Activated CD8-positive, alpha-beta memory T cell treated with anti-CD3 and anti-CD28 coated beads, Interleukin-2, amount 10 ng/mL, durations not matched to agents 7 days and 5 days (primary cell): Measurements from ENCODE around the gene MAPK4. TPM values are rescaled to one million over a fixed set of nuclear protein-coding genes. Genes with fewer than 3 reads are reported as not detected.
"Not testable (repeated sequence)": the region's sequence is repeated elsewhere in the genome, so short reads cannot be mapped to it uniquely, and the experiment has no call there.

Experiments
- ATAC-seq: fragments of 150-1000 bp; cut with Tn5 transposase; one replicate; pipeline ENCODE4 v1.10.0; 2021; ENCODE audit warnings: moderate library complexity
- CTCF ChIA-PET: fragments of 350-600 bp; sonication (Branson Sonifier 250); formaldehyde crosslinking; loops from one replicate; lab custom pipeline; 2021; ENCODE audit warnings: antibody characterized with exemption; lab: Charles Lee
- DNase-seq: peaks from one replicate; pipeline ENCODE4 v3.0.0-alpha.2; 2020
- H3K27ac Mint-ChIP-seq: one replicate; pipeline ENCODE4 v1.8.0; 2021; ENCODE audit warnings: mild to moderate bottlenecking, mixed read lengths
- H3K27me3 Mint-ChIP-seq: one replicate; pipeline ENCODE4 v1.8.0; 2021; ENCODE audit warnings: mixed read lengths
- H3K36me3 Mint-ChIP-seq: one replicate; pipeline ENCODE4 v1.8.0; 2021; ENCODE audit warnings: mild to moderate bottlenecking, mixed read lengths
- H3K4me1 Mint-ChIP-seq: one replicate; pipeline ENCODE4 v1.8.0; 2021; ENCODE audit warnings: mixed read lengths
- H3K4me3 Mint-ChIP-seq: one replicate; pipeline ENCODE4 v1.8.0; 2021; ENCODE audit warnings: mild to moderate bottlenecking, moderate library complexity, mixed read lengths
- H3K9me3 Mint-ChIP-seq: one replicate; pipeline ENCODE4 v1.8.0; 2022; ENCODE audit warnings: low read depth, mixed read lengths
- total RNA-seq, 2 experiments: library from RNA; stranded (reverse); gene quantifications; one replicate each; pipeline ENCODE4 v1.2.3, GENCODE V29; 2021

Gene MAPK4
- total RNA-seq, 2 experiments from 2014 or later: not detected

GRCh38 chr18:50560681-50561629, 1.1 kb downstream of the MAPK4 start:
- CTCF ChIA-PET: no interaction called here
- DNase-seq (no peak), ATAC-seq (peak; percentile 13)
- Mint-ChIP-seq H3K9me3 (peaks cover 3% of the 10 kb centered on the region), H3K4me1 (peaks cover 5% of the 10 kb centered on the region), H3K27me3 (peaks cover 68% of the 10 kb centered on the region), H3K36me3 (no peaks in the 10 kb centered on the region), H3K27ac (no peak overlapping the region), H3K4me3 (peak overlapping the region; percentile 21)

GRCh38 chr18:50562258-50562657, 2.4 kb downstream of the MAPK4 start:
- H3K27me3 Mint-ChIP-seq: peaks cover 59% of the 10 kb centered on the region
- H3K9me3 Mint-ChIP-seq, H3K4me1 Mint-ChIP-seq, CTCF ChIA-PET, H3K27ac Mint-ChIP-seq, ATAC-seq, DNase-seq, H3K36me3 Mint-ChIP-seq, H3K4me3 Mint-ChIP-seq: not testable (repeated sequence)

- no peak overlapping the region for H3K27ac Mint-ChIP-seq
- no peaks in the 10 kb centered on the region for H3K36me3 Mint-ChIP-seq
- no peak for ATAC-seq
- H3K4me3 Mint-ChIP-seq: no peak overlapping the region
- peaks cover 5% of the 10 kb centered on the region for H3K4me1 Mint-ChIP-seq
- peaks cover 57% of the 10 kb centered on the region for H3K27me3 Mint-ChIP-seq
- CTCF ChIA-PET: no interaction called here
- no peak for DNase-seq
- no peaks in the 10 kb centered on the region for H3K9me3 Mint-ChIP-seq
These were observed 2.8 kb downstream of the MAPK4 start for GRCh38 chr18:50562686-50563085.

- H3K36me3 Mint-ChIP-seq: no peaks in the 10 kb centered on the region
- DNase-seq (no peak), ATAC-seq (no peak)
- H3K4me3 Mint-ChIP-seq: no peak overlapping the region
- H3K9me3 Mint-ChIP-seq: no peaks in the 10 kb centered on the region
- peaks cover 51% of the 10 kb centered on the region for H3K27me3 Mint-ChIP-seq
- H3K4me1 Mint-ChIP-seq: peaks cover 5% of the 10 kb centered on the region
- CTCF ChIA-PET: no interaction called here
- H3K27ac Mint-ChIP-seq: no peak overlapping the region
These were observed 3.5 kb downstream of the MAPK4 start for GRCh38 chr18:50563376-50563775.

GRCh38 chr18:50569930-50570329, 10.0 kb downstream of the MAPK4 start:
- CTCF ChIA-PET: no interaction called here
- Mint-ChIP-seq H3K9me3 (no peaks in the 10 kb centered on the region), H3K27me3 (peaks cover 25% of the 10 kb centered on the region), H3K27ac (no peak overlapping the region), H3K4me1 (no peaks in the 10 kb centered on the region), H3K4me3 (no peak overlapping the region), H3K36me3 (no peaks in the 10 kb centered on the region)
- ATAC-seq: no peak
- DNase-seq: no peak

- no peak overlapping the region for H3K27ac Mint-ChIP-seq
- no peaks in the 10 kb centered on the region for H3K9me3 Mint-ChIP-seq
- ATAC-seq (no peak), DNase-seq (no peak)
- H3K4me1 Mint-ChIP-seq: no peaks in the 10 kb centered on the region
- H3K36me3 Mint-ChIP-seq: no peaks in the 10 kb centered on the region
- H3K27me3 Mint-ChIP-seq: peaks cover 24% of the 10 kb centered on the region
- H3K4me3 Mint-ChIP-seq: no peak overlapping the region
- CTCF ChIA-PET: no interaction called here
These were observed 11.7 kb downstream of the MAPK4 start for GRCh38 chr18:50571606-50572005.

GRCh38 chr18:50573196-50573595, 13.3 kb downstream of the MAPK4 start:
- ATAC-seq, CTCF ChIA-PET: not testable (repeated sequence)
- peaks cover 21% of the 10 kb centered on the region for H3K27me3 Mint-ChIP-seq

GRCh38 chr18:50573679-50574078, 13.8 kb downstream of the MAPK4 start:
- DNase-seq: no peak
- CTCF ChIA-PET: no interaction called here
- Mint-ChIP-seq H3K9me3 (no peaks in the 10 kb centered on the region), H3K36me3 (no peaks in the 10 kb centered on the region), H3K27ac (no peak overlapping the region), H3K4me3 (no peak overlapping the region), H3K4me1 (no peaks in the 10 kb centered on the region), H3K27me3 (peaks cover 18% of the 10 kb centered on the region)
- ATAC-seq: no peak

More at GRCh38 chr18:50573196-50573595, 13.3 kb downstream of the MAPK4 start:
- H3K27ac Mint-ChIP-seq, H3K4me3 Mint-ChIP-seq, H3K4me1 Mint-ChIP-seq, H3K36me3 Mint-ChIP-seq, DNase-seq, H3K9me3 Mint-ChIP-seq: not testable (repeated sequence)

GRCh38 chr18:50578030-50578429, 18.1 kb downstream of the MAPK4 start:
- Mint-ChIP-seq H3K9me3 (no peaks in the 10 kb centered on the region), H3K27ac (no peak overlapping the region), H3K36me3 (no peaks in the 10 kb centered on the region), H3K27me3 (peaks cover 10% of the 10 kb centered on the region), H3K4me3 (no peak overlapping the region), H3K4me1 (no peaks in the 10 kb centered on the region)
- no peak for DNase-seq
- CTCF ChIA-PET: no interaction called here
- ATAC-seq: no peak

- CTCF ChIA-PET: no interaction called here
- Mint-ChIP-seq H3K27me3 (peaks cover 9% of the 10 kb centered on the region), H3K9me3 (no peaks in the 10 kb centered on the region), H3K36me3 (no peaks in the 10 kb centered on the region), H3K4me1 (no peaks in the 10 kb centered on the region), H3K27ac (no peak overlapping the region), H3K4me3 (no peak overlapping the region)
- DNase-seq (no peak), ATAC-seq (no peak)
These were observed 18.8 kb downstream of the MAPK4 start for GRCh38 chr18:50578651-50579050.

GRCh38 chr18:50579061-50579774, 19.3 kb downstream of the MAPK4 start:
- CTCF ChIA-PET: no interaction called here
- H3K9me3 Mint-ChIP-seq: no peaks in the 10 kb centered on the region
- H3K27me3 Mint-ChIP-seq: peaks cover 4% of the 10 kb centered on the region
- no peaks in the 10 kb centered on the region for H3K4me1 Mint-ChIP-seq
- H3K4me3 Mint-ChIP-seq: no peak overlapping the region
- DNase-seq (no peak), ATAC-seq (no peak)
- no peaks in the 10 kb centered on the region for H3K36me3 Mint-ChIP-seq
- H3K27ac Mint-ChIP-seq: no peak overlapping the region

GRCh38 chr18:50581517-50581916, 21.6 kb downstream of the MAPK4 start:
- no peaks in the 10 kb centered on the region for H3K4me1 Mint-ChIP-seq
- ATAC-seq: no peak
- CTCF ChIA-PET: no interaction called here
- no peak overlapping the region for H3K27ac Mint-ChIP-seq
- H3K4me3 Mint-ChIP-seq: no peak overlapping the region
- H3K36me3 Mint-ChIP-seq: no peaks in the 10 kb centered on the region
- no peak for DNase-seq
- no peaks in the 10 kb centered on the region for H3K27me3 Mint-ChIP-seq
- H3K9me3 Mint-ChIP-seq: peaks cover 4% of the 10 kb centered on the region

- Mint-ChIP-seq H3K4me1 (no peaks in the 10 kb centered on the region), H3K27ac (no peak overlapping the region), H3K27me3 (no peaks in the 10 kb centered on the region), H3K36me3 (no peaks in the 10 kb centered on the region), H3K4me3 (no peak overlapping the region), H3K9me3 (peaks cover 4% of the 10 kb centered on the region)
- ATAC-seq (no peak), DNase-seq (no peak)
- CTCF ChIA-PET: no interaction called here
These were observed 22.6 kb downstream of the MAPK4 start for GRCh38 chr18:50582500-50582899.

- DNase-seq (no peak), ATAC-seq (no peak)
- no peak overlapping the region for H3K4me3 Mint-ChIP-seq
- H3K27ac Mint-ChIP-seq: no peak overlapping the region
- CTCF ChIA-PET: no interaction called here
- no peaks in the 10 kb centered on the region for H3K27me3 Mint-ChIP-seq
- peaks cover 4% of the 10 kb centered on the region for H3K9me3 Mint-ChIP-seq
- H3K4me1 Mint-ChIP-seq: peaks cover 5% of the 10 kb centered on the region
- no peaks in the 10 kb centered on the region for H3K36me3 Mint-ChIP-seq
These were observed 26.8 kb downstream of the MAPK4 start for GRCh38 chr18:50586710-50587109.
